Epithelial cell of proximal tubule (primary cell): Measurements from ENCODE around the gene SLC25A13. TPM values are rescaled to one million over a fixed set of nuclear protein-coding genes. Genes with fewer than 3 reads are reported as not detected.
"Not testable (repeated sequence)": the region's sequence is repeated elsewhere in the genome, so short reads cannot be mapped to it uniquely, and the experiment has no call there.

Experiments used
- DNase-seq: peaks from one replicate; pipeline ENCODE4 v3.0.0-alpha.2; 2011; ENCODE audit warnings: low read depth
- H3K4me3 ChIP-seq: 2 replicates; pipeline ENCODE4 v1.5.1; 2011; ENCODE audit warnings: low read depth, mild to moderate bottlenecking, low read length
- total RNA-seq: library from RNA; depleted of rRNA; stranded (reverse); fragments of >200 nt; gene quantifications from 2 replicates; pipeline ENCODE4 v1.2.3, GENCODE V29; 2015
- TF ChIP-seq, protein P1 (sequence below): conservative IDR thresholded peaks from 2 replicates; pipeline ENCODE4 v1.5.1; 2012; ENCODE audit warnings: low read depth, mild to moderate bottlenecking, low read length

The SLC25A13 gene
- total RNA-seq, 1 donor from 2014 or later = 51.3 TPM

- H3K4me3 ChIP-seq = no peak overlapping the region
- TF ChIP-seq, protein P1, sequence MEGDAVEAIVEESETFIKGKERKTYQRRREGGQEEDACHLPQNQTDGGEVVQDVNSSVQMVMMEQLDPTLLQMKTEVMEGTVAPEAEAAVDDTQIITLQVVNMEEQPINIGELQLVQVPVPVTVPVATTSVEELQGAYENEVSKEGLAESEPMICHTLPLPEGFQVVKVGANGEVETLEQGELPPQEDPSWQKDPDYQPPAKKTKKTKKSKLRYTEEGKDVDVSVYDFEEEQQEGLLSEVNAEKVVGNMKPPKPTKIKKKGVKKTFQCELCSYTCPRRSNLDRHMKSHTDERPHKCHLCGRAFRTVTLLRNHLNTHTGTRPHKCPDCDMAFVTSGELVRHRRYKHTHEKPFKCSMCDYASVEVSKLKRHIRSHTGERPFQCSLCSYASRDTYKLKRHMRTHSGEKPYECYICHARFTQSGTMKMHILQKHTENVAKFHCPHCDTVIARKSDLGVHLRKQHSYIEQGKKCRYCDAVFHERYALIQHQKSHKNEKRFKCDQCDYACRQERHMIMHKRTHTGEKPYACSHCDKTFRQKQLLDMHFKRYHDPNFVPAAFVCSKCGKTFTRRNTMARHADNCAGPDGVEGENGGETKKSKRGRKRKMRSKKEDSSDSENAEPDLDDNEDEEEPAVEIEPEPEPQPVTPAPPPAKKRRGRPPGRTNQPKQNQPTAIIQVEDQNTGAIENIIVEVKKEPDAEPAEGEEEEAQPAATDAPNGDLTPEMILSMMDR = no peak
- DNase-seq = peak; percentile 30
These were observed 154.5 kb downstream of the SLC25A13 start for GRCh38 chr7:96167424-96167823.

GRCh38 chr7:96161897-96162296, 160.0 kb downstream of the SLC25A13 start:
- no peak overlapping the region for H3K4me3 ChIP-seq
- TF ChIP-seq, protein P1 = no peak
- no peak for DNase-seq

DNA sequence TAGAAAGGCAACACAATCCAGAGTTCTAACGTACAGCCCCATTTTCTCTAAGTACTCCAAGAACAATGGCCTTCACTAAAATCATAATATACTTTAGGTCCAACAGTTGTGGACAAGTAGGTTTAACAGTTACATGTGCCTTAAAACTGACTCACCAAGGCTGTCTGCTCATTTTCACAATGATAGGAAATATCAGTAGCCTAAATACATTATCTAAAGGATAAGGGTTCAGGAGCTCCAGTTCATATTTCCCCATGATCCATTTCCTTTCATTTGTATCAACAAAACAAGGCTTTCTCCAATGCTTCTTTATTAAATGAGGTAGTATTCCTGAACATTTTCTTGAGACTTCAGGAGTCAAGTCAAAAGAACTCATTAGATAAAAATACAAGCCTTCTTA, 164.0 kb downstream of the SLC25A13 start:
- DNase-seq = no peak
- TF ChIP-seq, protein P1 = no peak
- H3K4me3 ChIP-seq = no peak overlapping the region

DNA sequence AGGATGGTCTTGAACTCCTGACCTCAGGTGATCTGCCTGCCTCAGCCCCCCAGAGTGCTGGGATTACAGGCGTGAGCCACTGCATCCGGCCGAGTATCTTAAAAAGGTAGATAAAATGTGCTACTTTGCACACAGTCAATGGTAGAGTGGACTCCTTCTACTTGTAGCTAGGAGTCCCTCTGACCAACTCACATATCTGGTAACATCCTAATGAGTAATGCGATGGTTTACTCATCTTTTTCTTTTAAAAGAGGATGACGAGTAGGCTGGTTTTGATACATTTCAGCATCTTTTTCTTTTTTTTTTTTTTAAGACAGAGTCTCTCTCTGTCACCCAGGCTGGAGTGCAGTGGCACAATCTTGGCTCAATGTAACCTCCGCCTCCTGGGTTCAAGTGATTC, 167.4 kb downstream of the SLC25A13 start:
- not testable (repeated sequence) for DNase-seq, H3K4me3 ChIP-seq

- no peak overlapping the region for H3K4me3 ChIP-seq
- TF ChIP-seq, protein P1 = no peak
- no peak for DNase-seq
These were observed 169.2 kb downstream of the SLC25A13 start for GRCh38 chr7:96152706-96153105.

- TF ChIP-seq, protein P1 = no peak
- DNase-seq = no peak
These were observed 170.0 kb downstream of the SLC25A13 start for GRCh38 chr7:96151889-96152288.

GRCh38 chr7:96144260-96144526, 177.7 kb downstream of the SLC25A13 start:
- no peak for DNase-seq
- TF ChIP-seq, protein P1 = no peak

More at GRCh38 chr7:96151889-96152288, 170.0 kb downstream of the SLC25A13 start:
- no peak overlapping the region for H3K4me3 ChIP-seq

More at GRCh38 chr7:96144260-96144526, 177.7 kb downstream of the SLC25A13 start:
- H3K4me3 ChIP-seq = no peak overlapping the region
